Activated CD4-positive, alpha-beta T cell treated with anti-CD3 and anti-CD28 coated beads for 4 hours (primary cell): ENCODE data around the gene FAM193A.
"Not testable (repeated sequence)": the region's sequence is repeated elsewhere in the genome, so short reads cannot be mapped to it uniquely, and the experiment has no call there.

Experiments used
- DNase-seq, 2 donors: peaks; one replicate each; pipeline ENCODE4 v3.0.0-alpha.2; 2020

The FAM193A gene, protein sequence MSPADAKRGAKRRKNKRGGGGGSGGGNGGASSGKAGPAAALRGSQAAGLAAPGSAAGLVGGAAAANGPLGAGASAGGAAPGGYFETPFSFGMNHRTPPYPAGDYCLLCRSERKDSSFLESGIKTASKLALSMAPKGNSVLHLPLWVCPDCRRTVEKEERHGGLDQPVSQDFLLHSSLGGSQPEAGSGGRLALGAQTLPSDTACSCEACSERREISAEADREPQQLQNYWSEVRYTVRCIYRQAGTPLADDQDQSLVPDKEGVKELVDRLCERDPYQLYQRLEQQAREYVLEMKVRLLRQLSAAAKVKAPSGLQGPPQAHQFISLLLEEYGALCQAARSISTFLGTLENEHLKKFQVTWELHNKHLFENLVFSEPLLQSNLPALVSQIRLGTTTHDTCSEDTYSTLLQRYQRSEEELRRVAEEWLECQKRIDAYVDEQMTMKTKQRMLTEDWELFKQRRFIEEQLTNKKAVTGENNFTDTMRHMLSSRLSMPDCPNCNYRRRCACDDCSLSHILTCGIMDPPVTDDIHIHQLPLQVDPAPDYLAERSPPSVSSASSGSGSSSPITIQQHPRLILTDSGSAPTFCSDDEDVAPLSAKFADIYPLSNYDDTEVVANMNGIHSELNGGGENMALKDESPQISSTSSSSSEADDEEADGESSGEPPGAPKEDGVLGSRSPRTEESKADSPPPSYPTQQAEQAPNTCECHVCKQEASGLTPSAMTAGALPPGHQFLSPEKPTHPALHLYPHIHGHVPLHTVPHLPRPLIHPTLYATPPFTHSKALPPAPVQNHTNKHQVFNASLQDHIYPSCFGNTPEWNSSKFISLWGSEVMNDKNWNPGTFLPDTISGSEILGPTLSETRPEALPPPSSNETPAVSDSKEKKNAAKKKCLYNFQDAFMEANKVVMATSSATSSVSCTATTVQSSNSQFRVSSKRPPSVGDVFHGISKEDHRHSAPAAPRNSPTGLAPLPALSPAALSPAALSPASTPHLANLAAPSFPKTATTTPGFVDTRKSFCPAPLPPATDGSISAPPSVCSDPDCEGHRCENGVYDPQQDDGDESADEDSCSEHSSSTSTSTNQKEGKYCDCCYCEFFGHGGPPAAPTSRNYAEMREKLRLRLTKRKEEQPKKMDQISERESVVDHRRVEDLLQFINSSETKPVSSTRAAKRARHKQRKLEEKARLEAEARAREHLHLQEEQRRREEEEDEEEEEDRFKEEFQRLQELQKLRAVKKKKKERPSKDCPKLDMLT (N-terminal part only)

DNA sequence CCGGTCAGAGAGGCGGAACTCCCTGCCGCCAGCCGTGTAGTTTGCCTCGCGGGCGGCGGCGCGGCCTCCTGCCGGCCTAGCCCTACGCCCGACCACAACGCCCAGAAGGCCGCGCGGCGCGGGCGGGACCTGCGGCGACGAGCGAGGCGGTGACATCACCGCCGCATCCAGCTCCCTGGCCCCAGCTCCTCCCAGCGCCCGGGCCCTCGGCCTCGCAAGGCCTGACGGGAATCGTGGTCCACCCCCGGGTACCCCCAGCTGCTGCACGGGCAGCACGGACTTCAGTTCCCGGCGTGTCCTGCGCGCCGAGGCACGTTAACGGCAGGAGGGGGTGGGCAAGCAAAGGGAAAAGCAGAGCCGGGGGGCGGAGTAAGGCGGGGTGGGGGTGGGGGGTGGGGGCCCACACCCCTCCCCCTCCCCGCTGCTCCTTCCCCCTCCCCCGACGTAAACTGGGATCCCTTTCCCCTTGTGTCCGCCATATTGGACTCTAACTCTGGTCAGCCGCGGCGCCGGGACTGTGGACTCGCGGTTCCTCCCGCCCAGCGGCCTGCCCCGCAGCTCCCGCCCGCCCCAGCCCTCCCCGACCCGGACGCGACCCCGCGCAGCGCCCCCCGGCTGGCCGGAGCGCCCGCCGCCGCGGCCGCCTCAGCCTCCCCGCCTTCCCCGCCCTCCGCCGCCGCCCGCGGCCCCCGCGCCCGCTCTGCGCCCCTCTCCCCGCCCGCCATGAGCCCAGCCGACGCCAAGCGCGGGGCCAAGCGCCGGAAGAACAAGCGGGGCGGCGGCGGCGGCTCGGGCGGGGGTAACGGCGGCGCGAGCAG lies at the start of gene FAM193A:
Gene FAM193A, plus strand, starts transcription at position 455 of the 818 bp plus-strand sequence. Its CDS starts 269 bp downstream, at position 724.
- peak; percentile 98 to 99 for DNase-seq

DNA sequence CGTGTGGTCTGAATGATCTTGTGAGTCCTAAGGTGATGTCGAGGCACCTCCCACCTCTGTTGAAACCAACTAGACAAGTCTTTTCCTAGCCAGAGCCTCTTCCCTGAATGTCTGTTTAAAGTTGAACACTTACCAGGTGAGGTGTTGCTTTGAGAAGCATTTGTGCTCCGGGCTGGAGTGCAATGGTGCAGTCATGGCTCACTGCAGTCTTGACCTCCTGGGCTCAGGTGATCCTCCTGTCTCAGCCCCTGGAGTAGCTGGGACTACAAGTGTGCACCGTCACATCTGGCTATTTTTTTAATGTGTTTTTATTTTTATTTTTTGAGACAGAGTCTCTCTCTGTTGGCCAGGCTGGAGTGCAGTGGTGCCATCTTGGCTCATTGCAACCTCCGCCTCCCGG lies 49.5 kb upstream of the FAM193A start:
- no peak for DNase-seq

DNA sequence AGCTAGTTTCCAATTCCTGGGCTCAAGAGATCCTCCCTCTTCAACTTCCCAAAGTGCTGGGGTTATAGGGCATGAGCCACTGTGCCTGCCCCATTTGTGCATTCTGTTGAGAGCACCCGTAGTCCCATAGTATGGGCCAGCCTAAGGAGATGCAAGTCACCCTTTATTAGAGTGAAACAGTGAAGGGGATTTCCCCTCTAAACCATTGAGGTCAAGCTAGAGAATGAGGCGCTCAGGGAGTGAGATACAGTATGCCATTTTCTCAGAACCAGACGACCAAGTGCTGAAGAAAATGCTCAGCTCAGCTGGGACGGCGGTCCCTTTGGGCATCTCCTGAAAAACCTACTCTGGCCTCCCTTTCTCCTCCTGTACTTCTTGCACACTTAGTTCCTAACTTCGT lies 48.8 kb upstream of the FAM193A start:
- DNase-seq, result no peak

DNA sequence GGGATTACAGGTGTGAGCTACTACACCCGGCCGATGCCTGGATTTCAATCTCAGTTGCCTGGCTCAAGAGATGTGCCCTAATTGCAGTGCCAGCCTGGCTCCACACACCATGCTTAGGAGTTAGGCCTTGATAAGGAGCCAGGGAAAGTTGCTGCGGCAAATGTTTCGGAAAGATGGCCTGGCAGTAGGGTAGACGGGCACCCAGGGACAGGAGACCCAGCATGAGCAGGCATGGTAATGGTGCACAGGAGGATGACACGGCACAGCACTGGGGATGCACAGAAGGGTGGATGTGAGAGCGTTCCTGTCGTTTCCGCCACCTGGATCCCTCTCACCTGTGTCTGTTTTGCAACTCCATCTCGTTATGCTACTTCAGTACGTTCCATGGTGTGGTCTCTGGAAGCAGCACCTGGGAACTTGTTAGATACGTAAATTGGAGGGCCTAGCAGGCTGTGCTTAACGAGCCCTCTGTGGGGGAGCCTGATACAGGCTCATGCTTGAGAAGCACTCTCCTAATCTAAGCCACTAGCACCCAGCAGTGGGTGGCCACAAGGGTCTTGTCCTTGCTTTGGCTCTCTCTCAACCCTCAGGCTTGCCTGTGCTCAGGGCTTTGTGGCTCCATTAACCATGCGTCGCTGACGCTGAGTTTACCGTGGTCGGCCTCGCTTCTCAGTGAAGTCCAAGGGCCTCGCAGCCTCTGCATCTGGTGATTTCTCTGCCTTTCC lies 47.2 kb upstream of the FAM193A start:
- no peak for DNase-seq

DNA sequence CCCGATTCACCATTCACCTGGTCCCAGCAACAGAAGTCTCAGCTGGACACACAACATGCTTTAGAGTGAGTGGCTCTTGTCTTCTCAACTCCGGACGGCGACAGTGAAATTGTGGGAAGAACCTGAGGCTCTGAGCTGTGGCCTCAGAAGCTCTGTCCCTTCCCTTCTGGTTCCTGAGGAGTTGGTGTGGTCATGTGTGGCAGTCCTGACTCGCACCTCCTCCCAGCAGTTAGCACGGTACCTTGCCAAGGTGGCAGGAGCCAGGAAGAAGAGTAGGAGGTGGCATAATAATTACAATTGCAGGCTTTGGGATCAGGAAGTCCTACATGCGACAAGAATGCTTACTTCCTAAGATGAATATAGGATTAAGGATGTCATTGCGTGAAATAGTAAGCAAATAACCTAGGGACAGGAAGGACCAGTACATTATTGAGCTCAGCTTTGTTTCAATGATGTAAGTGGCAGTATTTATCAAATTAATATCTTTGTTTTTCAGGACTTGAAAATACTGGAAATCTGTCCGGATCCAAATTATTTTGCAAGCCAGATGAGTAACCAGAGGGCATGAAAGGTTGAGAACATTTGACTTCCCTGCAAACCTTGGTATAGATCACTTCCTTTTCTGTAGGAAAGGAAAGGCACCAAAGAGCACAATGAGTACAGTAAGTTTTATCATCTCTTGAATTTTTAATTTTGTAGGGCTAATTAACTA lies 46.5 kb upstream of the FAM193A start:
- DNase-seq, result no peak

DNA sequence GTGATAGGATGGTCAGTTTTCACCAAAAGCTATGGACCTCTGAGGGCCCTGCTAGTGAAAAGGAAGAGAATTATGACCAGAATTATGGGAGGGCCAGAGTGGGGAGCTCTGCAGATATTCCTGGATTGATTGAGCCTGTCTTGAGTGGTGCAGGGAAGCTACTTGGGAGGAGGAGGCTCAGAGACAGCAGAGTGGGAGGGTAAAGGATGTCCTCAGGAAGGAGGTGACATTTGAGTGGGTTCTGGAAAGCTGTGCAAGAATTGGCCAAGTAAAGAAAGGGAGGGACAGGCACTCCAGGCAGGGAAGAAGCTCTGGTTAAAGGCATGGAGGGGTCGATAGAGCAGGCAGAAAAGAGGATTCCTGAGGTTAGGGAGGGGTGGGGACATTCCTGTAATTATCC lies 43.5 kb upstream of the FAM193A start:
- no peak for DNase-seq

DNA sequence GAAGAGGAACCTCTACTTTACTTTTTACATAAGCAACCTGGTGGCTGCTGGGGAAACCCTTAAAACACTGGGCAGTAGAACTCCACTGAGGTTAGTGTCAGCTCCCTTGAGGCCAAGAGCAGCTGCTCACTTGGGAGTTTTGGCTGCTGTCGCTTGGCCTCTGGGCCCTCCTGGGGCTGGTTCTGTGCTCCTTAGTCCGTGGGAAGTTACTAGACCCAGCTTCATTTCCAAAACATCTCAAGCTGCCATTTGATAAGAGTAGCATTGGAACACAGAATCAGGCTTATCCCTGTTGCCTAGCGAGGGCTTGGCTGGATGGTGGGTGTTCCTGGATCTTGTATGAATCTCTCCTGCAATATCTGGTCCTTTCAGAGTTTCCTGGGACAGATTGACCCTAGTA lies 41.5 kb upstream of the FAM193A start:
- DNase-seq, result no peak

DNA sequence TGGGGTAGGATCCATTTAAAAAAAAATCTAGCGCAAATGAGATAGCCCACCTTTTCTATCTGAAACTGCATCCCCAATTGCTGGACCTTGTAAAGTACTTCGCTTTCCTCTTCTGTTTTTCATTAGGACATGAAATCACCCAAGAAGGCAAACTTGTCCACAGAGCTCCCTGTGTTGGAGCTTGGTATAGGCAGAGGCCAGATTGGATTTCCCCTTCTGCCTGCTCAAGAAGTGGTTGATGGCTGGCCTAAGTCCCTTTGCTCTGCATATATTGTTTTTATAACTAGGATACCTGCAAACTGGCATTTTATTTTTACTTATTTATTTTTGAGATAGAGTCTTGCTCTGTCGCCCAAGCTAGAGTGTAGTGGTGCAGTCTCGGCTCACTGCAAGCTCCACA lies 39.1 kb upstream of the FAM193A start:
- DNase-seq, result no peak

DNA sequence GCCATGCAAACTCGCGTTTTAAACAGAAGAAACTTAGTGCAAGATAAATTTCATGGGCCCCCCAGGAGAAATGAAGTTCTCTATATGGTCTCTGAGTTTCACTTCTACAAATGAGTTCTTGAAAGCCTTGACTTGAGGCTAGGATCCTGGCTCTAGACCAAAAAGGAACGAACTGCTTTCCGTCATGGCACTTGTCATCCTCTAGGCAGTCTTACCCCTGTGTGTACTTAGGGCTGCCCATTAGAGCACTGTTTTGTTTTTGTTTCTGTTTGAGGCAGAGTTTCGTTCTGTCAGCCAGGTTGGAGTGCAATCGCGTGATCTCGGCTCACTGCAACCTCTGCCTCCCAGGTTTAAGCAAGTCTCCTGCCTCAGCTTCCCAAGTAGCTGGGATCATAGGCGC lies 38.5 kb upstream of the FAM193A start:
- DNase-seq, result no peak

DNA sequence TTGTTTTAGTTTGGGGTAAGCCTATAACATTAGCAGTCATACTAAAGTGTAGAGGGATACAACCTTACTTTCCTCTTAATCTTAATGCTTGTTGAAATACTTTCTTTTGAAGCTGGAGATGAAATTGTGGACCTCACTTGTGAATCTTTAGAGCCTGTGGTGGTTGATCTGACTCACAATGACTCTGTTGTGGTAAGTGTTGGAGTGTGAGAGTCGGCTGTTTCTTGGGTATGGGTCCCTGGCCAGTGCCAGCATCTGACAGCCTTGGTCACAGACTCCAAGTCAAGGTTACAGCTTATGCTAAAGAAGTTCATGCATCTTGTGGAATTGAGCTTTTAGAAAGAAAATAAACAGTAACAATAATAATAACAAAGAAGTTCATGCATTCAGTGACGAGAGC lies 35.9 kb upstream of the FAM193A start:
- no peak for DNase-seq

DNA sequence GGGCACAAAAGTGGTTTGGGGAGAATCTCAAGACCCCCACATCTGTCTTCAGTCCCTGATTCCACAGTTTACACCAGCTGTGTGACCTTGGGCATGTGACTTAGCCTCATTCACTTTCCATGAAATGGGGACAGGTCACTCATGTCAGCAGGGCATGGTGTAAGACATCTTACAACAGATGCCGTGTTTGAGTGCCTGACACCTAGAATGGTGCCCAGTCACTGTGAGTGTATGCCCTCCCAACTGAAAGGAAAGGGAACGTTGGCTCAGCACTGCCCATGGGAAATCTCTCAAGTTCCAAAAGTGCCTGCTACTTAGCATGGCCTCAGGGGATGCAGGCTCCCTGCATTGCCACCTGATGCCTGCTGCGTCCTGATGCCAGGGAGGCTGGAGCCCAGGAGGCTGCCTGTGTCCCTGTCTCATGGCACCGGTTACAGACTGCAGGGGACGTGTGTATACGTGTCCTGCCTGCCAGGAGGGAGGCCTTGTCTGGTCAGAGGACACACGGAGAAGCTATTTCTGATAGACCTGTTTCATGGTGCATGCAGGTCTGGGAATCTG lies 35.3 kb upstream of the FAM193A start:
- DNase-seq, result no peak

DNA sequence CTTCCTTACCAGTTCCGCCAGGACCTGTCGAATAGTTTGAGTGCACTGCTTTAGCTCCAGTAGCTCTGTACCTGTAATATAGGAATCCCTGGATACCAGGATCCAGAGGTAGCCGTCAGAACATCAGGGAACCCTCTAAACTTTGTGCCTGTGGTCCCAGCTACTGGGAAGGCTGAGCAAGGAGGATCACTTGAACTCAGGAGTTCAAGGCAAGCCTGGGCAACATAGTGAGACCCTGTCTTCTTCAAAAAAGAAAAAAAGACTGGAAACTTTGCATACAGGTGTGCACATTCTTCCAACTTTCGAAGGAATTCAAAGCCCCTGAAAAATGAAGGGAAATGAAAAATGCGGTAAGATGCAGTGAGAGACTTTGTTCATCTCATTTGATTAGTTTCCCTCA lies 32.6 kb upstream of the FAM193A start:
- DNase-seq, result no peak

DNA sequence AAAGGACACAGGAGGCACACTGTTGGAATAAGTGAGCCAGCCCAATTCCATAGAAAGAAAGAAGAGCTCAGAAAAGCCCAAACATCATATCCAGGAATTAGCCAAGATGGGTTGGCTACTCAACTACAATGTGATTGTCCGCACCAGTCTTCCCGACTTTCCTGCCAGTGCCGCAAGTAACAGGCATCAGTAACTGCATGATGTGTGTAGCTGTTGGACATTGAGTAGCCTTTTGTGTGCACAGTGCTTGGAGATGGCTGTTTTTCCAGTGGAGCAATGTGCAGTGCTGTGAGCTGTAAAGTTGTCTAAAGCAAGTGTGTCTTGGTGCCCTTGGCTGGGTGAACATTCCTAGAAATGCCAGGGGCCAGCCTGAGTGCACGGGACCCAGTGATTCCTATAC lies 29.2 kb upstream of the FAM193A start:
- DNase-seq, result no peak

DNA sequence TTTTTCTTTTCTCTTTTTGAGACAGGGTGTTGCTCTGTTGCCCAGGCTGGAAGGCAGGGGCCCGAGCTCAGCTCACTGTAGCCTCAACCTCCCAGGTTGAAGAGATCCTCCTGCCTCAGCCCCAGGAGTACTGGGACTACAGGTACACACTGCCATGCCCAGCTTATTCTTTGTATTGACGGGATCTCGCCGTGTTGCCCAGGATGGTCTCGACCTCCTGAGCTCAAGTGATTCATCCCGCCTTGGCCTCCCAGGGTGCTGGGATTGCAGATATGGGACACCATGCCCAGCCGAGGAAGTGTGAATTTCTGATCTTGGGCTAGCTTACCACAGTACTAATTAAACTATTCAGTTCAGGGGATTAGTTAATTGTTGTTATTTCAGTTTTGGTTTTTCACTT lies 28.6 kb upstream of the FAM193A start:
- DNase-seq, result no peak

DNA sequence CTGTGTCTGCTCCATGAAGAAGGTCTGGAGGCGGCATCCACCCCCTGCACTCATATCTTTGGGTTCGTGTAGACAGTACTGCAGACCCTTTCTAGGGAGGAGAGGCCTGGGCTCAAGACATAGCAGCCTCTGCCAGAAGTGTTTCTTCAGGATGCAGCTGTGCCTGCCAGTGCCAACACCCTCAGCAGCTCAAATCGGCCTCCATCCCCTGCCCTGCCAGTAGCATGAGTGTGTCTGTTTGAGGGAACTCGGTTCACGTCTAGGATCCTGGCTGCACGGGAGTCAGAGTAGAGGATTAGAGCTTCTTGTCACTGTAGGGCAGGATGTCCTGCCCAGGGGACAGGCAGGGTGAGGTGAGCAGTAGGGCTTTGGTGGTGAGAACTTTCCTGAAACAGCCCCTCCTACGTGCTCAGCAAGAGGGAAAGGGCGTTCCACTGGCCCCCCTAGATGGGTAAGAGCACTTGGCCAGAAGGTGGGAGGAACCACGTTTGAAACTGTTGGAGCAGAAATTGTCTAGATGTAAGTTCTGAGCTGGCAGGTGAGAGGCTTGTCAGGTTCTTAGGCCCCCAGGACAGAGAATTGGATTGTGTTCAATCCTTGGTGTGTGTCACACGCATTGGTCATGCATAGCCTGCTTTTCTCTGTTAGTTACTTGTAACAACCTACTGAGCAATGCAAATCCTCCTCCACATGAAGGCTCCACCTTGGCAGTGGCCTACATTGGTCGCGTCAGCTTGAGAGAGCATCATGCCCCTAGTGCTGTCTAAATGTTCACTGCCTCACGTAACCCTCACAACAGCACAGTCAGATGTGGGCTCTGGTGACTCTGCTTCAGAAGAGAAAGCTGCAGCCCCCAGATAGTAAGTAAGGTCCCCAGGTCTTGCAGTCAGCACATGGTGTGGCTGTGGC lies 25.8 kb upstream of the FAM193A start:
- DNase-seq, result no peak

DNA sequence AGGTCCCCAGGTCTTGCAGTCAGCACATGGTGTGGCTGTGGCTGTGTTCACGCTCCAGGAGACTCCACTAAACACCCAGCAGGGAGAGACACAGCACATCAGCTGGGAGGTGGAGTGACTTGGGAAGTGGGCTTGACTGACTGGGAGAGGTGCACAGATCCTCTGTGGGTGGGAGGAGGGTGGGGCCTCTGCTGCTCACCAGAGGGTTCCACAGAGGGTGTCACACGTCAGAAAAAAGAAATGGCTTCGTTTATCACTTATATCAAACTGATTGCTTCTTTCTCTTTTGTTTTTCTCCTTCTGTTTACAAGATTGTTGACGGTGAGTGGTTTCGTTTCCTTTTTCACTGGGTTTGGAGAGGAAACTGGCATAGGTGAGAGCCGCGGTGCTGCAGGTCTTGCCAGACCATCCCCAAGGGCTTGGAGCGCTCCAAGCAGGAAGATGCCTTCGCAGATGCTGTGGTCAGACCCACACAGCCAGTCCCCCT lies 24.8 kb upstream of the FAM193A start:
- DNase-seq, result no peak

DNA sequence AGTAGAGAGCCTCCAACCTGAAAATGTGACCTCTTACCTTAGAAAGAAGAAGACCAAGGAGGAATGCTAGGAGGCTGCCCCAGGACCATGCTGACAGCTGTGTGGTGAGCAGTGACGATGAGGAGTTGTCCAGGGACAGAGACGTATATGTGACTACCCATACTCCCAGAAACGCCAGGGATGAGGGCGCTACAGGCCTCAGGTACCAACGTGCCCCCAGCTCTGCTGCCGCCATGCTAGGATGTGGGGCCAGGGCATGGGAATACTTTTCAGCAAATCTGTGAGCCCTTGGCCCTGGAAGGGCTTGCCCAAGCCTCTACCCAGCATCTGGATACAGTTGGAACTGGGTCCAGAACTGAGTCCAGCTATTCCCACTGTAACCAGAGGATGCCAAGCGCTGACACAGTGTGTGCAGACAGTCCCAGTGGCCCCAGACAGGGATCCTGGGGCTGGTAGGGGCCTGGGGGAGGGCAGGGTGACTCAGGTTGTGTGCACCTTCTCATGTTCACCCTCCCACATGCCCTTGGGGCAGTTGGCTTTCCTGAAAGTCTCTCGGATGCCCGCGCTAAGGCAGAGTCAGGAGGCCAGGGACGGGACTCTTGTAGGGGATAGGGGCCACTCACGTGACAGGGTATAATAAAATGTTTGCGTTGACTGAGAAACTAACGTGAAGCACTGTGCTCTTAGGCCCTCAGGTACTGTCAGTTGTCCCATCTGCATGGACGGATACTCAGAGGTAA lies 23.9 kb upstream of the FAM193A start:
- no peak for DNase-seq

DNA sequence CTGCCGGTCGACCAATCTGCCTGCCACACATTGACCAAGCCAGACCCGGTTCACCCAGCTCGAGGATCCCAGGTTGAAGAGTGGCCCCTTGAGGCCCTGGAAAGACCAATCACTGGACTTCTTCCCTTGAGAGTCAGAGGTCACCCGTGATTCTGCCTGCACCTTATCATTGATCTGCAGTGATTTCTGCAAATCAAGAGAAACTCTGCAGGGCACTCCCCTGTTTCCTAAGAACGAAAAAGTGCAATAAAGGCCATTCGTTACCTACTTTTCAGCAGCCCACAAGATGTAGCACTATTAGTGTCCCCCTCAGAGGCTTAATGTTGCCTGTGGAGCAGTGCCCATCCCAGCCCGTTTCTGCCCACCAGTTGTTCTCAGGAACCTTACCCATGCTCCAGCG lies 22.3 kb upstream of the FAM193A start:
- DNase-seq, result not testable (repeated sequence)

DNA sequence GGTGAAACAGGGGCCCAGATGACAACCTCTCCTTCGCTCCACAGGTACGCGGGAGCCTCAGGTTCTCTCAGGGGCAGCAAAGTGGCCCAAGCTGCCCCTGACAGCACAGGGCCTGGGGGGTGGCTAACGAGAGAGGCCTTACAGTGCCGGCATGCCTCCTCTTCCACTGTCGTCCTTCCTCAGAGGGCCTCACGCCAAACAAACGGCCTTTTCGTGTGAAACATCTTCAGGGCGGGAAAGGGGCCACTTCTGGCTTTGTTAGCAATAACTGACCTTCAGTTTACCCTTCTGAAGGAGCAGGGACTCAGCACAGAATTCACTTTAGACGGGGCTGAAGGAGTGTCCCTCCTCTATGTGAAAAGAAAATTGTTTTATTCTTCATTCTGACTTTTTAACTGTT lies 21.5 kb upstream of the FAM193A start:
- not testable (repeated sequence) for DNase-seq
